HG03378 (cell line): Measurements from ENCODE around the gene BTAF1.
A peak's percentile ranks its signal among the peaks of the same experiment; 100 is the strongest.

Source experiments
- ATAC-seq: cut with Tn5 transposase; IDR thresholded peaks from one replicate; pipeline ENCODE4 v1.9.1; 2021; ENCODE audit warnings: mild to moderate bottlenecking, moderate library complexity; ENCODE audit not compliant: unreplicated experiment

Gene BTAF1

DNA sequence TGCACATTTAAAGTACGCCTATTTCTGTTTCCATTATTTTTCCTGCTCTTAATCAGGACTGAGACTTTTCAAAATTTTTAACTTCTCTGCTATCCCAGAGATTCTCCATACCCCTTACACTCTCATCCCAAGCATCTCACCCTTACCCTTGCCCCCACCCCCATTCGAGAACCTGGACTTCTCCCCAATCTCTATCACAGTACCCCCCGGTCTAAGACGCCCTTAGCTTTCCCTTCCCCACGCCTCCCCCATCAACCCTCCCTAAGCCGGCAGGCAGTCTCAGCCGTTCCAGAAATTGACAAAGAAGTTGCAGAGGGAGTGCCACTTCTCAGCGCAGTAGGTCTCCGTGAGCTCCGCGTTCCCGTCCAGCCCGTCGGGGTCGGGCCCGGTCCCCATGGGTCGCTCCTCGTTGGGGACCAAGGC lies 15.6 kb upstream of the BTAF1 start:
- no peak for ATAC-seq

DNA sequence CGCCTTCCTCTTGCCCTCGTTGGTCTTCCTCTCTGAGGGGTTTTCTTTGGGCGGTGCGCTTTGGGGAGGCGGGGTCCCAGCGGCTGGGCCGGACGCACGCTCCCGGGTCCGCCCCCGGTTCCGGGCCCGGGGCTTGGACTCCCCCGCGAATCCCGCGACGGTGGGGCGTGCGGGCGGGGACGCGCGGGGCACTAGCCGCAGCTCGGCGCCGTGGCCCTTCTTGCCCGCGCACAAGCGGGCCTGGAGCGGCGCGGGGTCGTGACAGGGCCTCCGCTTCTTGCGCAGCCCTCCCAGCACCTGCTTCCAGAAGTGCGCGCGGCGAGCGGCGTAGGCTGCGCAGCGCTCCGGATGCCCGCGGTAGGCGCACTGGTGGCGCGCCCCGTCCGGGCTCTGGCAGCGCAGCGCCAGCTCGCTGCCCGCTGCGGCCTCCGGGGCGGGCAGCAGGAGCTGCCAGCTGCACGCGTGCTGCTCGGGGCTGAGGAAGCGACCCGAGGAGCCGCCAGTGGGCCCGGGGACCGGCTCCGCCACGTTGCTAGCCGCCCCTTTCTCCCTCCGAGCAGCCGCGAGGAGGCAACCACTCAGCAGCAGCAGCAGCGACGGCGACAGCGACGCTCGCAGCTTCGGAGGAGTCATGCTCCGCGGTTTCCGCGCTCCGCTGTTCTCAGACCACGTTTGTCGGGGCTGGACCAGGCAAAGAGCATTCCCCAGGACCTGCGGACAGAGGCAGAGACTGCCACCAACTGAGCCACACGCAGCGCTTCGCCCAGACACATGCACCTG lies 15.0 kb upstream of the BTAF1 start:
- peak; percentile 73 for ATAC-seq

DNA sequence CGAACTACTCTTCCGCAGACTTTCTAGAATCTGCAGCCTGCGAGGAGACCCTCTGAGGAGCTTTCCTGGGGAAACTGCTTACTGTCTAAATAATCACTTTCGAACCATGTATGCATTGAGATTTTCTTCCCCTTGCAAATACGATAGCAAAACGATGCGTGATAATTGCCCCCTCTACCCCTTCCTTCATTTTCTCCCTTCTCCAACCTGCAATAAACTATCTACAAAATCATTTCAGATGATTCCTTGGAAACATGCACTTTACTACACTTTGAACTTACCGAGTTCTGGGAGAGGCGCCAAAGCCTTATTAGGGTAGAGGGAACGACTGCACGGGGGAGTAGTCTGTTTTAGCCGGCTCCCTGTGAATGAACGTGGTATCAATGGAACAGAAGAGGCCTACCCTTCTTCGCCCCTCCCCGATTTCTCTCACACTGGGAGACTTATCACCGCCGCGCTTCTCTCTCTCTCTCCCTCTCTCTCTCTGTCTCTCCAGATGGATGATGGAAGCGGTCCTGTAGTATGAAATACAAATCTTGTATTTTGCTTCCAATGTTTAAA lies 14.4 kb upstream of the BTAF1 start, which contains the start of gene FGFBP3:
TSS of gene FGFBP3 (minus strand) at position 370 of the 561 bp plus-strand sequence. CDS start 517 bp downstream, outside the sequence.
- ATAC-seq = no peak

DNA sequence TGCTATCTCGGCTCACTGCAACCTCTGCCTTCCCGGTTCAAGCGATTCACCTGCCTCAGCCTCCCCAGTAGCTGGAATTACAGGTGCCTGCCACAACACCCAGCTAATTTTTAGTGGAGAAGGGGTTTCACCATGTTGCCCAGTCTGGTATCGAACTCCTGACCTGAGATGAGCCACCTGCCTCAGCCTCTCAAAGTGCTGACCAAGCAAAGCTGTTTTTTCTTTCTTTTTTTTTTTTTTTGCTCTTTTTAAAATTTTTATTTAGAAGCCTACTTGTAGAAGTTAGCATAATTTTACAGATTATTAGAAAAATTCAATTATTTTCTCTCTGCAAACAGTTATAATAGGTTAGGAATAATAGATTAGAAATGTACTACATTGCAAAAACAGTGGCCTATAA lies 13.1 kb upstream of the BTAF1 start:
- no peak for ATAC-seq

DNA sequence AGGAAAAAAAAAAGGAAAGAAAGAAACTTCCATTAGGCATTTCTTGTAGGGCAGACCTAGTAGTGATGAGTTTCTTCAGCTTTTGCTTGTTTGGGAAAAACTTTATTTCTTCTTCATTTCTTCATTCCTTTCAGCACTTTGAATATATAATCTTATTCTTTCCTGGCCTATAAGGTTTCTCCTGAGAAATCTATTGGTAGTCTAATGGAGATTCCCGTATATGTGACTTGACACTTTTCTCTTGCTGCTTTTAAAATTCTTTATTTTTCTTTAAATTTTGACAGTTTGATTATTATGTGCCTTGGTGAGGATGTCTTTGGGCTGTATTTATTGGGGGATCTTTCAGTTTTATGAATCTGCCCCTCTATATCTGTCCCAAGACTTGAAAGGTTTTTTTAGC lies 3.9 kb upstream of the BTAF1 start:
- no peak for ATAC-seq

DNA sequence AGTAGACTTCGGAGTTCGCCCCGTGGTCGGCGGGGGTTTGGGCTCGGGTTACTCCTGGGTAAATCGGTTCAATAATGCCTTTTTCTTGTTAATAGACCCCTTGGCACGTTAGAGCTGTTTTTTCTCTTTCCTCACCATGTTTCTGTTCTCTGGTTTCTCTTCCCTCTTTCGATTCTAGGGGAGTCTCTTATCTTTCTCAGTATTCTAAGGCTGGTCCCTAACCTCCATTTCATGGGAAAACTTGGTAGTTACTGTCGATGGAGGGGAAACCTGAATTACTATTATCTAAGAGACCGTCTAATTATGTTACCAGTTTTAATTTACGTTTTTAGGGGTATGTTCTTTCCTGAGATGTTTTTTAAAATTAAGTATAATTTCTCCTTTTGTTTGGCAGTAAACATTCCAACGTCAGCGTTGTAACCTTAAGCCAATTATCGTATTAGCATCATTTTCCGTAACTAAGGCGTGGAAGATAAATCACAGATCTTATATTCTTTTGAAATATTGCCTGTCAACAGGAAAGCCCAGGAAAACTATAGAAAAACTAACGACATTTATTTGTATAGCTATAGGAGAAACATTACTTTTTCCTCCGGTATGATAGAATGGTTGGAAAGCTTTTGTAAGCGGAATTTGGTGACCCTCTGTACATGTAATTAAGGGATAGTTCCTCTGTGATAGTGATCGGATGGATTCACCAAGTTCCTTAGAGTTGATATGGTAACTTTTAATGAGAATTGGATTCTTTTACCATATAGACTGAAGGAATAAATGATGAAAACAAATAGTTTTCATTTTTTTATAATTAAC lies 847 bp downstream of the BTAF1 start:
- no peak for ATAC-seq

DNA sequence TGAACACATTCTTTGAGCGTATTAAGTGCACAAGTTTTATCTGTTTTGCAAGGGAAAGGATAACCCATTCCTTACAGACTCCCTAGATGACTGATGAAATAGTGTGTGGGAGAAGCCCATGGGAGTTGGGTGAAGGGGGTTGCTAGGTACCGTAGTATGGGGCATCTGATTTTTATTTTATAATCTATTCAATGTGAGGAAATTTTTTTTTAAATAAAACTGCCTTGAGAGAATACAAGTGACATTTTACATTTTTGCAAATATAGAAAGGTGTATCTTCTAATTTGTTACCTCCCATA lies 1.4 kb downstream of the BTAF1 start:
- ATAC-seq = no peak

DNA sequence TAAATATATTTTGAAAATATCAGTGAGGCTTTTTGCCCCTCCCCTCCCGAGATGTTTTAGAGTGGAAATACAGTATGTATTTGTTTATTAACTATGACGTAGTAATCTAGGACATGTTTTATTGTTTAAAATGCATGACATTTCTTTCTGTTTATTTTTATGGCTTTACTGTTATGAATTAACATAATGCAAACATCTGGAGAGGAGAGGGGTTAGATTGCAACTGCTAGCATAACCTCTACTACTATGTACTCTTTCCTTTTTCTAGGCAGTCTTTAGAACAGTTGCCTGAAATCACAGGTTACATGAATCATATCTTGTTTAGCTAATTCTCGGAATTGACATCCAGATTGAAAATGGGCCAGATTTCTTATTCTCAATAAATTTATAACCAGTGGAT lies 7.4 kb downstream of the BTAF1 start:
- ATAC-seq = no peak

DNA sequence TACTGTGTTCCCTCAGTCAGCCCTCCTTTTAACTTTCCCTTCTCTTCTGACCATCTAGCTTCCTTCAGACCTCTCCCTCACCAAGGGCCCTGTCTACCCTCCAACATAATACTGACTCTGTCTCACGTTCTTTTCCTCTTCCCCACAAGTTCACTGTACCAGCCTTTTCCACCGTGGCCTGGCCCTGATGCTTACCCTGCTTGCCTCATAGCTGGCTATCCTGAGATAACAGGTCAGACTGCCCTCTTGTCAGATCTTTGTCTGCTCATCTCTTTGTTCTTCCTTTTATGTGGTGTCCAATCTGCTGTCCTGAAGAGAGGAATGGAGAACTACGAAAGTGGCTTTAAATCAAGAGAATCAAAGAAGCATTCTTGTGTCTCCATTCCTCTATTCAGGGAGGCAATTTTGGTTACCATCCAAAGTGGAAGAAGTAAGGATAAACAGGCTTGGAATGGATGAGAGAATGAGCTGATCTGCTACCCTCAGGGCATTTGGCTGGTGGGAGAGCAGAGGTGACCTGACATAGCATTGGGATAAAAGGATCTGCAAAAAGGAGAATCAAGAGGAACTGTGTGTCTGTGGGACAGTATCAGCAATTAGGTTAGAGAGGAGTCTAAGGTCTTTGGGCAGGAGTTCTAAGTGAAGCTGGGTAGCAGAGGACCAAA lies 8.1 kb downstream of the BTAF1 start:
- no peak for ATAC-seq

DNA sequence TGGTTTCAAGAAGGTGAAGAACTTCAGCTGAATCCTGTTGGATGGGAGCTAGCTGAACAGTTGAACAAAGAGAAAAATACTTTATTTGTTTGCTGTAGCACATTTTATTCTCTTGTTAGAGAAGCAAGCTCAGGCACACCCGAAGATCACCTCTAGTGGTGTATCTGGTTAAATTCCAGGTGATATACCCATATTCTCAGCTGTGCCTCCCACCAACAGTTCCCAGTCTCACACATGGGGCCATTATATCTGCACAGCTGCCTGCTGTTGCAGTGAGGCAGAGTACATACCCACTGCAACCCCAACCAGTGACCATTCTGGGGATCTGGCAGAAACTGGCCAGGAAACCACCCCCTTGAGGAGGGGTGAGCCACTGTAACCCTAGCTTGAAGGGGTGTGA lies 9.2 kb downstream of the BTAF1 start:
- no peak for ATAC-seq

DNA sequence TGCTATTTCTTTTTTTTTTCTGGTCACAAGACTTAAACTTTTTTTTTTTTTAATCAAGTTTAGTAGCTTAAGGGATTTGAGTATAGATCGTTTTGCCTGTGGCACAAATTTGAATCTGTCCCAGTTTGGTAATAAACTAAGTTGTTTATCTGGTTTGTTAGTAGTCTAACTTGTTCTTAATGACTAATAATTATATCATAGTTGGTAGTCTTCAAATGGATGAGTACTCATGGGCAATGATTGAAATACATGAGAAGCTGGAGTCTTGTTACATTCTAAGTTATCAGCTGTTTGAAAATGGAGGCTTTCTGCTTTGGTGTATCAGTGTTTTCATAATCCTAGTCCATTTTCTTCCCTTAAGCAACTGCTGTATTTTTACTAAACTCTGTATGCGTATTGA lies 12.3 kb downstream of the BTAF1 start:
- no peak for ATAC-seq

DNA sequence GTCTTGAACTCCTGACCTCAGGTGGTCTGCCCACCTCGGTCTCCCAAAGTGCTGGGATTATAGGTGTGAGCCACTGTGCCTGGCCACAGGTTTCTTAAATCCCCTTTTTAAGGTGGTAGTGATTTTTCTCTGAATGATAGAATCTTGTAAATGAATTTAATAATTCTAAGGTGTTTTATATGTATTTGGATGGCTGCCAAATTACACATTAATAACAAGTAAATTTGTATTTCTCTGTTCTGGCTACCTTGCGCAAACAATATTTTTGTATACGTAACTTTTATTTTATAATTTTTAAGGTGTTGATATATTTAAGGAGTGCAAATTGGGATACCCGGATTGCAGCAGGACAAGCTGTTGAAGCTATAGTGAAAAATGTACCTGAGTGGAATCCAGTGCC lies 16.1 kb downstream of the BTAF1 start:
- ATAC-seq = no peak

DNA sequence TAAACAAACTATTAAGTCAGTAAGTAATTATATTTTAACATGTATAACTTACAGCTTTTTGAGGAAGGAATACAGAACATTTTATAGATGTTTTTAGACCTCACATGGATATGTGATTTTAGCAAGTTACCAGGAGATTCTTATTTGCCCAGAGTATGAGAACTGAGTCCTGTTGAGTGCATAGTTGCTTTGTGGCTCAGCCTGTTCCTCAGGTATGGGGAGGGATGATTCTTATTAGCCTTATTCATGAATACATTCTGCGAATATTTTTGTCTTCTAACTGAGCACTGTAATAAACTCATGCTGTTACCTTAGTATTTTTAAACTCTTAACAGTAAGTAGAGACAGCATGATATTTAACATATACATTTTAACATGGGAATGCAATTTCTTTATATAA lies 17.9 kb downstream of the BTAF1 start:
- ATAC-seq = no peak

DNA sequence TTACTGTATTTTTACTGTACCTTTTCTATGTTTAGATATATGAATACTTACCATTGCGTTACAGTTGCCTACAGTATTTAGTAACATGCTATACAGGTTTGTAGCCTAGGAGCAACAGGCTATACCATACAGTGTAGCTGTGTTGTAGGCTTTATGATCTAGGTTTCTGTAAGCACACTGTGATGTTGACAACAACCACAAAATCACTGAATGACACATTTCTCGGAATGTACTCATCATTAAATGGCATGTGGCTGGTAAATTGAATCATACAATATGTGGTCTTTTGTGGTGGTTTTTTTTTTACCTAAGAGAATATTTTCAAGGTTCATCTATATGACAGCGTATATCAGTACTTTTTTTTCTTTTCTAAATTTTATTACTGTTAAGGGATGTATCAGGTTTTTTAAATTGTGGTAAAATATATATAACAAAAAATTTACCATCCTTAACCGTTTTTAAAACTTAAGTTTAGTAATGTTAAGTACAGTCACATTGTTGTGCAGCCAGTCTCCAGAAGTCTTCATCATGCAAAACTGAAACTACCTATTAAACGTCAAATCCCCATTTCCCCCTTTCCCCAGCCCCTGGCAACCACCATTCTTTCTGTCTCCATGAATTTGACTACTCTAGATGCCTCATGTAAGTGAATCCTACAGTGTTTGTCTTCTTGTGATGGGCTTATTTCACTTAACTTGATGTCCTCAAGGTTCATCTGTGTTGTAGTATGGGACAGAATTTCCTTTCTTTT lies 21.5 kb downstream of the BTAF1 start:
- no peak for ATAC-seq

DNA sequence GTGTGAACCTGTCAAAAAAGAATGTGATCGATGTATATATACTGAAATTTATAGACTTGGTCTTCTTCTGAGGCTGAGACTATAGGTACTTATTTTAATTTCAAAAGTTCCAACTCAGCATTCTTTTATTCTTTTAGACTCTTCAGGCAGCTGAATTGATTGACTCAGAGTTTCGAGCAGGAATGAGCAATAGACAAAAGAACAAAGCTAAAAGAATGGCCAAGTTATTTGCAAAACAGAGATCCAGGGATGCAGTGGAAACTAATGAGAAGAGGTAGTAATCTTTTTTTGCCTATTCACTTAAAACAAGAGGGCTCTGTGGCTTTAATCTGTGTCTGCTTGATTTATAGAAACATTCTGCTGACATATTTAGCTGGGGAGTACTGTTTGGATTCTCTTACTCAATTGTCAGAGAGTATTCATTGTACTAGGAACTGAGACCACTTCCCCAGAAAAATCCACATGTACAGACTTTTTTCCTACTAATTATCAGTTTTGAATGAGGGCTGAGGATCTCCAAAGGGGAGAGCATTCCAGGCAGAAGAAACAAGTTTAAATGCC lies 30.1 kb downstream of the BTAF1 start:
- no peak for ATAC-seq

DNA sequence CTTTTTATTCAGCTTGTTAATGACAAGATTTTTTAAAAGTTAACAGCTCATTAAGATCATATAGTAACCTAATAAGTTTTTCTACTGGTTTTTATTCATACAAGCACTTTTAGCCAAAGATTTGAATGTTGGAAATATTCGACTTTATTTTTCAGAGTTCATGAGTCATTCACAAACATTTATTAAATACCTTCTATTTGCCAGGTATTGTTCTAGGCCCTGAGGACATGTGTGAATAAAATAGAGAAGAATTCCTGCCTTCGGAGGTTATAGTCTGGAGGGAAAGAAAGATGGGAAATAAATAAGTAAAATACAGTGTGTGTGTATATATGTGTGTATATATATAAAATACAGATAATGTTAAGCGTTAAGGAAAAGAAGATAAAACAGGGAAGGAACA lies 31.5 kb downstream of the BTAF1 start:
- no peak for ATAC-seq

DNA sequence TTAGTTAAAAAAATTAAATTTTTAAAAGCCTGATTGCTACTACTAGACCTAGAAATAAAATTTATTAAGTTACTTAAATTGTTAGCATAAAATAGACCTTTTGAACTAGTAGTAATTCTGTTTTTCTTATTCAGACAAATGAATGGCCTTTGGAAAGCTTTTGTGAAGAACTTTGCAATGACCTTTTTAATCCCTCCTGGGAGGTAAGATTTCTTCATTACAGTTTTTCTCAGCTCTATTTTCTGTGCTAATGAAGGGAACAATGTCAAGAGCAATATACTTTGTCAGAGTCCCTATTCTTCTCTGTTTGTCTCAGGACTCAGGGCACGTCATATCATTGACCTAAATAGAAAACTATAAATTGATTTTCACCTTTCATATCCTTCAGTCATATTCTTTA lies 33.5 kb downstream of the BTAF1 start:
- ATAC-seq = no peak

DNA sequence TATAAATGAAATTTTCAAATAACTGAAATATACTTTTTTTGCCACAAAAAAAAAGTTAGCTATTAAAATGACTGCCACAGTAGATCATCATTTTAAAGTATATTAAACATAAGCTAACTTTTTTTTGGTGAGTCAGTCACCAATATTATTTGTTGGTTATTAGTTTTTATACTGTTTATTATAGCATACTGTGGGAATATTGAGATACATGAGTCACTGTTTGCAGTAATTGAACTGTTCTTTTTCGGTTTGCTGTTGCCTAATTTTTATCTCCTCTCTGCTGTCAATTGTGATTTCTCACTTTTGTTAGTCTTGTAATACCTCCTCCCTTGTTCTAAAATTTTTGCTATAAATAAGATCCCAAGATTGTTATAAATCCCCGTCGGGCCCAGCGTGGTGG lies 45.7 kb downstream of the BTAF1 start:
- ATAC-seq = no peak

DNA sequence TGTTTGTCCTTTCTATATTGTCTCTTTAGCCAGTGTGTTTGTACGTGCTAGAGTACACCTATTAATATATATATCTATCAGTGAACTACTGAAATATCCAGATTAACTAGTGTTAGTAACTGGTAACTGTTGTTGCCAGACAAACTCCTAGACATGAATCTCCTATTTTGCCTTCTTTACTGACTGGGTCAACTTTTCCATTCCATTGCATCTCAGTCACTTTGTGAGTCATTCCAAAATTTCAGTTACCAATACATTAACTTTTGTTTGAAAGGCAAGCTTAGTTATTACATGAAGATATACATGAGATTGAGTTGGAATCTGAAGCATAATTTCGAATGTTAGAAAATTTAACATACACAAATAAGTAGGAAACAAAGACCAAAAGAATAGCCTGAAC lies 51.4 kb downstream of the BTAF1 start:
- no peak for ATAC-seq

DNA sequence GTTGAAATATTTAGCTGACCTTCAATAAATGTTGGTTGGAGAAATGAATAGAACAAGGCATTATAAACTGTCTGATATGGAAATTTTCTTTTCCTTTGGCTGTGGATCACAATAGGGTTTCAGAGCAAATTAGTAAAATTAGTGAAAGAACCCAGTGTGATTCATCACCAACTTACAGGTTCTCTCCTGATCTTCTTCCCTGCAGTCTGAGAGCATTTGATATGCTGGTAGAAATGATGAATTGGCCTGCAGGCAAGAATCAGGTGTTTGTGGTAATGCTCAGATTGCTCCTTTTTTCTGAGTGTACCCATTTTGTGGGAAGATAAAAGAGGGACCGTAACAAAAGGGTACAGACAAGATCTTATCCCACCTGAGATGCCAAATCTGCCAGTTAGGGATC lies 51.9 kb downstream of the BTAF1 start:
- ATAC-seq = no peak
